ENCODE data around the gene KLF8. TPM values are rescaled to one million over a fixed set of nuclear protein-coding genes. Genes with fewer than 3 reads are reported as not detected.
"Not testable (repeated sequence)": the region's sequence is repeated elsewhere in the genome, so short reads cannot be mapped to it uniquely, and the experiment has no call there.

KLF8 gene
- 0.12 TPM in 1 of 2 replicates, not detected in the other for total RNA-seq (2014; rRNA removed; shearing (Covaris generic))

- DNase-seq (ENCODE audit: low spot score) = peak; percentile 2
Observed at GRCh38 chrX:56232221-56233082, at the start of gene KLF8. KLF8 (plus strand) TSS chrX:56232356; CDS start chrX:56233335, 979 bp downstream.

- DNase-seq (ENCODE audit: low spot score) = not testable (repeated sequence)
Observed at GRCh38 chrX:56206945-56207344, 25.2 kb upstream of the KLF8 start.

DNA sequence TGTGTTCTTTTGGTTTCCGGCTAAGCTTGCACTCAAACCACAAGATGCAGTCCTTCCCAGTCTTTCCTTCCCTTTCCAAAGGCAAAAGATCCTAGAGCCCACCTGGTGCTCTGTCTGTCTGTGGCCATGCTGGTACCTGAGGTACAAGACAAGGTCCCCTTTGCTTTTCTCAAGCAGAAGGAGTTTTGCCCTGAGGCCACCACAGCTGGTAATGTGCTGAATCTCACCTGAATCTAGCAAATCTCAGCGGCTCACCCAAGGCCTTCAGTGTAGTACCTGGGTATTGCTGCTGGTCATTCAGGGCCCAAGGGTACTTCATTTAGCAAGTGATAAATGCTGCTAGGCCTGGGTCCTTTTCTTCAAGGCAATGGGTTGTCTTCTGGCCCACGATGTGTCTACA, 20.5 kb upstream of the KLF8 start:
- no peak for DNase-seq (ENCODE audit: low spot score)

- DNase-seq (ENCODE audit: low spot score) = no peak
Observed at GRCh38 chrX:56216332-56216731, 15.8 kb upstream of the KLF8 start.

GRCh38 chrX:56219700-56220099, 12.5 kb upstream of the KLF8 start:
- DNase-seq (ENCODE audit: low spot score) = no peak

DNA sequence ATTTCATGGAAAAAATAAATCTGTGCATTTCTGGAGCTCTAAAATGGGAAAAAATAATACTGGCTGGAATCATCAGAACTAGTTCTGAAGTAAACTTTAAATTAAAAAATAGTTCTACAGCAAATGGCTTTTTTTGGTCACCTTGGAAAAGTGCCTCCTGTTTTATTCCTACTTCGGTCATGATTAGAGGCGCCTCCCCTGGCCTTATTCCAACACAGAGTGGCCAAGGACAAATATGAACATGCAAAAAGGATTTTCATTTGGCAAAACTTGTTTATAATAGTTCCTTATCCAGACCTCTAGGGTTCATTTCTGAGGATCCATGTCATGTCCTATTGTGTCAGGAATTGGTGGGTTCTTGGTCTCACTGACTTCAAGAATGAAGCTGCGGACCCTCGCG, 11.1 kb upstream of the KLF8 start:
- DNase-seq (ENCODE audit: low spot score) = no peak

GRCh38 chrX:56222473-56223000, 9.6 kb upstream of the KLF8 start:
- no peak for DNase-seq (ENCODE audit: low spot score)

DNA sequence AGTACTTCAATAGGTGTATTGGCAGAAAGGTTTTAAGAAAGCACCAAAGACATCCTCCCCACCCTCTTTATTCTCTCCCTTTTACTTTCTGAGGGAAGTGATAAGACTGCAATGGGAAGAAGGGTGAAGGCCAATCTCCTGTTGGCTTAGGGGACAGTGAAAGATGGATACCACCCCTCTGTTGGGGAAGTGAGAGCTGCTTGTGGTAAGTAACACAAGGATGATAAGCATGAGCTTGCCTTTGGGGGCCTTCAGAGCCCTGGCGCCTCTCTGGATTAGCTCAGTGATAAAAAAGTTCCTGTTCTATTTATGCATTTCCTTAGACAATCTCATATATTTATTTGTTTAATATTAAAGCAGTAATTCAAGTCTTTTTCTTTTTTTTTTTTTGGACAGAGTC, 5.2 kb upstream of the KLF8 start:
- DNase-seq (ENCODE audit: low spot score) = no peak

DNA sequence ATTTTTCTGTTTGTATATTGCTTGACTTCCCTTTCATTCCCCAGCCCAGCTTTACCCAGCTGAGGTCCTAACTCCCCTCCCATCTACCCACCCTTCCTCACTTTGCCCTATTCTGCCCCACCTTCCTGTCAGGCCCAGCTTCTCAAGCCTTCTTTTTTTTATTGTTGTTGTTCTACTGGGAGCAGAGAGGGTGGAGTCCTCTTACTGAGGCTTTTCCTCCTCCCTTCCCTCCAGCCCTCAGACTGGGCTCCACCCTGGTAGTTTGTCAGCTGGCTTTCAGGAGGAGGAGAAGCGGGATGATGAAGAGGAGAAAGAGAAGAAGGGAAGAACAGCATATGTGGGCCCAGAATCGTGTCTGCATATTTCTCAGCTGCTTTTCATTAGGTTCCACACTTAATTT, 3.2 kb upstream of the KLF8 start:
- DNase-seq (ENCODE audit: low spot score) = no peak

GRCh38 chrX:56231537-56232090, 542 bp upstream of the KLF8 start:
- DNase-seq (ENCODE audit: low spot score) = no peak

DNA sequence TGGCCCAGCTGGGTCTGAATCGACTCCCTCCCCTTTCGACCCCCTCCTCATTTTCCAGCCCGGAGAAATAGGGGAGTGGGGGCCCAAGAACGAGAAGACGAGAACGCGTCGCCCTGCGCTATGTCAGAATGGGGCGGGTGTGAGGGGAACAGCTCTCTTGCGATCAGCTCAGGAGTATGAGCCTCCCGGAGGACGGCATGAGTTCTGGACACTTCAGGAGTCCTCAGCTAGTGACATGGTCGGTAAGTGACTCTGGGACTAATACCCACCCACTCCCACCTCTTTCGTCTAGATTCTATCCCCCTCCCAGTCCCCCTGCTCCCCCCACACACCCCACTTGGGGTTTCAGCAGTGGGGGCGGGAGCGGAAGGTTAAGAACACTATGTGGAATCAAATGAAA, 944 bp downstream of the KLF8 start:
- no peak for DNase-seq (ENCODE audit: low spot score)

DNA sequence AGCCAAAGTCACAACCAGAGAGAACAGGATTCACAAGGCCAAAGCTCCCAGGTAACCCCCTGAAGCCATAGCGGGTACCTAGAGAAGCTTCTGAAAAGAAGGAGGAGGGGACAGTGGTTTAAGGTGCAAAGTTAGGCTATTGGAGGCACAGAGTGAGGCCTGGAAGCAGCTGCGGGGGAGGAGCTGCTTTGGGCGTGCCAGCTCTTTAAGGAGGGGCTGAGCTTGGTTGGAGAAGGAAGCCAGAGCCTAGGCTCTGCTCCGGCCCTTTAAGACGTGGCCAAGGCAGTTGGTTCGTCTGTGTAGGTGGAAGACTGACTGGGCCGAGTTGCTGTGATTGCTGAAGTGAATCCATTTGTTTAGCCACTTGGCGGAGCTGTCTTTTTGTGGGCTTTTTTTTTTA, 1.5 kb downstream of the KLF8 start:
- no peak for DNase-seq (ENCODE audit: low spot score)

- DNase-seq (ENCODE audit: low spot score) = peak; percentile 42
Observed at GRCh38 chrX:56248492-56248891, 16.3 kb downstream of the KLF8 start.

GRCh38 chrX:56253832-56254703, 21.9 kb downstream of the KLF8 start:
- no peak for DNase-seq (ENCODE audit: low spot score)

DNA sequence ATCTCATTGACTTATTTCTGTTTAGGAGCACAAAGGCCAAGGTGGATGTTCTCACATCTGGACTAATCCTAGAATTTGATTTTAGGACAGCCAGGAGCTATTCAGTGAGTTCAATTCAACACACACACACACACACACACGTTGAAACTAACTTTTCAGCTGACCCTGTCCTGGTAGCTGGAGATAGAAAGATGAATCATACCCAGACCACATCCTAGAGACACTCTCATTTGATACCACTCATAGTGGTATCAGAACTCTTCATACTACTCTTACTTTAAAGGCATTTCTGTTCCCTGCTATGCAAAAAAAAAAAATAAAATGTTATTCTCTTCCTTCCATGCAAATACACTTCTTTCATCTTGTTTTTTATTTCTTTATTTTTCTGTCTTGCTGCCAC, 36.7 kb downstream of the KLF8 start:
- DNase-seq (ENCODE audit: low spot score) = no peak

DNA sequence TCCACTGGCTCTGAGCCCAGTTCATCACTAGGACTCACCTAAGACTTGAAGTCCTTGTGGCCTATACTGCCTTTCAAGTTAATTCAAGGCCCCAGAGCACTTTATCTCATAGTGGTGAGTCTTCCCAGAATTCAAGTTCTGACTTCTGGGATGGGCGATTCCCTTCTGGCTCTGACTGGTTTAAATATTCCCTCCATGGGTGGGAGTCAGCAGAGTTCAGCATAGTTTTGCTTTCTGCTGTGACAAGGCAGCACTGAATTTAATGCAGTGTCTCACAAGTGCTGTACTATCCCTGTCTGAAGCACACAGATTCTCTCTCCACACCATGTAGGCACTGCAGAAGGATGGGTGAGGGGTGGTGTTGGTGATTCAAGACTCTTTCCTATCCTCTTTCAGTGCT, 46.5 kb downstream of the KLF8 start:
- no peak for DNase-seq (ENCODE audit: low spot score)

GRCh38 chrX:56279863-56280262, 47.7 kb downstream of the KLF8 start:
- no peak for DNase-seq (ENCODE audit: low spot score)

DNA sequence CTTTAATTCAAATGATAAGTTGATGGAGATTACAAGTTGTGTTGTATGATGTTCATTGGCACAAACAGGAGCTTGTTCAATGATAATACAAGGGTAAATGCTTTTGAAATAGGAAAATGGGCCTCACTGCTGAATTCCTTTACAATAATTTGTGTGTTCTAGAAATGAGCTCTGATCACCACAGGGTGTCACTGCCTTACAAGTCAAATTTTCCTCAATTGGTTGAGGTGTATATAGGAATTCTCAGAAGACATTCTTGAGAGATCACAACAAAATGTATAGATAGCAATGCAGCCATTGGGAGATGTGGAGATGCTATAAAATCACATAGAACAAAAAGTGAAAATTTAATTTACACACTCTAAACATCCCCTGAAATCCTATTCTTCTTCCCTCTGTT, 49.6 kb downstream of the KLF8 start:
- no peak for DNase-seq (ENCODE audit: low spot score)

DNA sequence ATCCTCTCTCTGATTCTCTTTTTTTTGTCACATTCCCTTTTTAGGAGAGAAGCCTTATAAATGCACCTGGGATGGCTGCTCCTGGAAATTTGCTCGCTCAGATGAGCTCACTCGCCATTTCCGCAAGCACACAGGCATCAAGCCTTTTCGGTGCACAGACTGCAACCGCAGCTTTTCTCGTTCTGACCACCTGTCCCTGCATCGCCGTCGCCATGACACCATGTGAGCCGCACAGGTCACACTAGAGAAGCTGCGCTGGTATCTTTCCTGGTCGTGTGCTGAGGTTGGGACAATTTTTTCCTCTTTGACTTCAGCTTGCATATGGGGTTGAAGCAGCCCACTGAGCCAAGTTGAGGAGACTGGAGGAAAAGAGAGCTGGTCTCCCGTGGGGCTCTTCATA, 52.1 kb downstream of the KLF8 start:
- no peak for DNase-seq (ENCODE audit: low spot score)

GRCh38 chrX:56288608-56289007, 56.5 kb downstream of the KLF8 start:
- no peak for DNase-seq (ENCODE audit: low spot score)

DNA sequence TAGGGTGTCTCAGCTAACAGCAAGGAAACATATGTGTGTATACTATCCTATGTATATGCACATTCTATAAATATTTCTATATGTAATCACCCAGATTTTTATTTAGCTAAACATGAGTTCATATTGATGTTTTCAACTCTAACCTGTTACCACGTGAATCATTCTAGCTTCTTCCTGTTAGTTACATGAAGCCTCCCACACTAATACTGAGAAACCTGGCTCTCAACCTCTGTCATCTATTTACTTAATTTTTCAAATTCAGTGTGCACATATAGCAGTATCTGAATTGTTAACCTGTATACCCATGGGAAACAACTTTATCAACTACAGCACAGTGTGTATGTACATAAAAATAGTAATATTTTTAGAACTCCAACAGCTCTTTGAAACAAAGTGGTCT, 57.3 kb downstream of the KLF8 start:
- no peak for DNase-seq (ENCODE audit: low spot score)

DNA sequence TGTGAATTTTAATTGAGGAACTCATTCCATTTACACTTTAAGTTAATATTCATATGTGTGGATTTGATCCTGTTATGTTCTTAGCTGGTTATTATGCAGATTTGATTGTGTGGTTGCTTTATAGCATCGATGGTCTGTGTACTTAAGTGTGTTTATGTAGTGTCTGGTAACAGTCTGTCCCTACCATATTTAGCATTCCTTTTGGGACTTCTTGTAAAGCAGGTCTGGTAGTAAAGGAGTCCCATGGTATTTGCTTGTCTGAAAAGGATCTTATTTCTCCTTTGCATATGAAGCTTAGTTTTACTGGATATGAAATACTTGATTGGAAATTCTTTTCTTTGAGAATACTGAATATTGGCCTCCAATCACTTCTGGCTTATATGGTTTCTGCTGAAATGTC, 76.6 kb downstream of the KLF8 start:
- DNase-seq (ENCODE audit: low spot score) = no peak

Measured in H4 (cell line).